GM19463 (cell line): ENCODE data around the gene ATRNL1.

Source experiments
- ATAC-seq: cut with Tn5 transposase; IDR thresholded peaks from one replicate; pipeline ENCODE4 v1.9.1; 2021; ENCODE audit warnings: mild to moderate bottlenecking, moderate library complexity; ENCODE audit not compliant: unreplicated experiment

The ATRNL1 gene

GRCh38 chr10:115972426-115972825, 879.3 kb downstream of the ATRNL1 start:
- ATAC-seq = no peak

GRCh38 chr10:115974351-115974750, 881.2 kb downstream of the ATRNL1 start:
- no peak for ATAC-seq

- ATAC-seq = no peak
Measured at GRCh38 chr10:115974816-115975430, 881.8 kb downstream of the ATRNL1 start.

GRCh38 chr10:115975506-115975905, 882.3 kb downstream of the ATRNL1 start:
- no peak for ATAC-seq

GRCh38 chr10:115976342-115976741, 883.2 kb downstream of the ATRNL1 start:
- no peak for ATAC-seq

GRCh38 chr10:115977855-115978254, 884.7 kb downstream of the ATRNL1 start:
- no peak for ATAC-seq

- no peak for ATAC-seq
Measured at GRCh38 chr10:115979576-115979975, 886.4 kb downstream of the ATRNL1 start.

GRCh38 chr10:115980470-115980869, 887.3 kb downstream of the ATRNL1 start:
- ATAC-seq = no peak

- no peak for ATAC-seq
Measured at GRCh38 chr10:115981081-115981480, 887.9 kb downstream of the ATRNL1 start.

- ATAC-seq = no peak
Measured at GRCh38 chr10:115982076-115982475, 888.9 kb downstream of the ATRNL1 start.

- ATAC-seq = no peak
Measured at GRCh38 chr10:115982526-115982925, 889.4 kb downstream of the ATRNL1 start.

- no peak for ATAC-seq
Measured at GRCh38 chr10:115985786-115986185, 892.6 kb downstream of the ATRNL1 start.

GRCh38 chr10:115988380-115988779, 895.2 kb downstream of the ATRNL1 start:
- no peak for ATAC-seq

- ATAC-seq = no peak
Measured at GRCh38 chr10:115989621-115990020, 896.5 kb downstream of the ATRNL1 start.

GRCh38 chr10:115992236-115992986, 899.2 kb downstream of the ATRNL1 start:
- ATAC-seq = no peak

- no peak for ATAC-seq
Measured at GRCh38 chr10:115996031-115996430, 902.9 kb downstream of the ATRNL1 start.

- no peak for ATAC-seq
Measured at GRCh38 chr10:115998301-115998700, 905.1 kb downstream of the ATRNL1 start.
